IMR-90 (cell line): Measurements from ENCODE around the gene PTH2. TPM values are rescaled to one million over a fixed set of nuclear protein-coding genes. Genes with fewer than 3 reads are reported as not detected.

Experiments used
- ATAC-seq: fragments of 200-7000 bp; cut with Tn5 transposase; 2 replicates; pipeline ENCODE4 v1.9.1; 2020; ENCODE audit warnings: low read depth, mild to moderate bottlenecking, moderate library complexity
- BruUV-seq: library from RNA; stranded (reverse); fragments of 400-500 nt; replicated peaks from 2 replicates; lab custom pipeline; 2021; lab: Mats Ljungman, UMichigan
- CTCF ChIA-PET: fragments of 300-600 bp; formaldehyde crosslinking; extraction: SDS; loops from one replicate; lab custom pipeline; 2021; ENCODE audit warnings: antibody characterized with exemption; lab: Yijun Ruan, JAX
- POLR2A ChIA-PET: fragments of 300-600 bp; sonication (Branson Sonifier 250); formaldehyde crosslinking; loops from one replicate; lab custom pipeline; 2022; ENCODE audit warnings: antibody characterized with exemption; ENCODE audit not compliant: unreplicated experiment; lab: Charles Lee
- DNase-seq: peaks from one replicate; pipeline ENCODE4 v3.0.0; 2013
- H2AFZ ChIP-seq: replicated peaks from 2 replicates; pipeline ENCODE3; 2013; ENCODE audit warnings: low read length, mild to moderate bottlenecking; ENCODE audit not compliant: poor library complexity
- H2AK5ac ChIP-seq: 2 replicates; pipeline ENCODE4 v1.6.1; 2013; ENCODE audit warnings: low read depth, low read length, inconsistent platforms
- H2AK9ac ChIP-seq: replicated peaks from 2 replicates; pipeline ENCODE3; 2013; ENCODE audit warnings: mild to moderate bottlenecking, low read depth, low read length, moderate library complexity; ENCODE audit not compliant: poor library complexity
- H2BK120ac ChIP-seq: 2 replicates; pipeline ENCODE4 v1.6.1; 2013; ENCODE audit warnings: low read depth, low read length, inconsistent platforms
- H2BK15ac ChIP-seq: 3 replicates; pipeline ENCODE4 v1.6.1; 2013; ENCODE audit warnings: low read depth, low read length, inconsistent platforms
- H2BK20ac ChIP-seq: 2 replicates; pipeline ENCODE4 v1.6.1; 2013; ENCODE audit warnings: low read depth, mild to moderate bottlenecking, inconsistent platforms, low read length, moderate library complexity
- H2BK5ac ChIP-seq: 2 replicates; pipeline ENCODE4 v1.6.1; 2013; ENCODE audit warnings: mild to moderate bottlenecking, low read depth, low read length, inconsistent platforms; ENCODE audit not compliant: poor library complexity, severe bottlenecking
- H3K14ac ChIP-seq: replicated peaks from 2 replicates; pipeline ENCODE4 v1.6.1; 2013; ENCODE audit warnings: low read depth, low read length, inconsistent platforms
- H3K18ac ChIP-seq: 2 replicates; pipeline ENCODE4 v1.6.1; 2013; ENCODE audit warnings: low read depth, low read length, control low read depth
- H3K23ac ChIP-seq: 2 replicates; pipeline ENCODE4 v1.6.1; 2013; ENCODE audit warnings: low read depth, low read length, inconsistent platforms
- H3K27ac ChIP-seq: 2 replicates; pipeline ENCODE4 v1.5.1; 2013; ENCODE audit warnings: mild to moderate bottlenecking, control low read depth, low read length; ENCODE audit not compliant: insufficient read depth
- H3K27me3 ChIP-seq: 2 replicates; pipeline ENCODE4 v1.6.1; 2013; ENCODE audit warnings: low read length; ENCODE audit not compliant: control insufficient read depth, insufficient read depth
- H3K36me3 ChIP-seq: 2 replicates; pipeline ENCODE4 v1.6.1; 2013; ENCODE audit warnings: low read length, mixed read lengths; ENCODE audit not compliant: control insufficient read depth, insufficient read depth
- H3K4ac ChIP-seq: 2 replicates; pipeline ENCODE4 v1.6.1; 2013; ENCODE audit warnings: low read depth, low read length, inconsistent platforms
- H3K4me1 ChIP-seq: 2 replicates; pipeline ENCODE4 v1.6.1; 2013; ENCODE audit warnings: low read length, mixed read lengths; ENCODE audit not compliant: control insufficient read depth, insufficient read depth
- H3K4me2 ChIP-seq: 2 replicates; pipeline ENCODE4 v1.6.1; 2013; ENCODE audit warnings: low read depth, mild to moderate bottlenecking, control low read depth, low read length, moderate library complexity
- H3K4me3 ChIP-seq: 2 replicates; pipeline ENCODE4 v1.5.1; 2013; ENCODE audit warnings: low read depth, mild to moderate bottlenecking, control low read depth, low read length, moderate library complexity; ENCODE audit not compliant: insufficient read depth
- H3K56ac ChIP-seq: 2 replicates; pipeline ENCODE4 v1.6.1; 2013; ENCODE audit warnings: low read length, inconsistent platforms; ENCODE audit not compliant: insufficient read depth; ENCODE audit errors: extremely low read depth
- H3K79me1 ChIP-seq, 2 experiments: 2 replicates each; pipeline ENCODE4 v1.6.1; 2013; ENCODE audit warnings: low read length in 2 of 2, inconsistent platforms in 1 of 2, low read depth in 1 of 2
- H3K9ac ChIP-seq: 2 replicates; pipeline ENCODE4 v1.6.1; 2013; ENCODE audit warnings: low read depth, low read length, control low read depth
- H3K9me1 ChIP-seq: 2 replicates; pipeline ENCODE4 v1.6.1; 2013; ENCODE audit warnings: low read length, inconsistent platforms; ENCODE audit not compliant: insufficient read depth
- H3K9me3 ChIP-seq: 2 replicates; pipeline ENCODE4 v1.6.1; 2013; ENCODE audit warnings: low read length; ENCODE audit not compliant: control insufficient read depth, insufficient read depth
- H4K20me1 ChIP-seq: 2 replicates; pipeline ENCODE4 v1.6.1; 2013; ENCODE audit warnings: low read length, inconsistent platforms; ENCODE audit not compliant: insufficient read depth
- H4K5ac ChIP-seq: 2 replicates; pipeline ENCODE4 v1.6.1; 2013; ENCODE audit warnings: mild to moderate bottlenecking, low read depth, low read length, control low read depth
- H4K8ac ChIP-seq, 2 experiments: 2 replicates each; pipeline ENCODE4 v1.6.1; 2013; ENCODE audit warnings: low read depth in 2 of 2, low read length in 2 of 2, control low read depth in 1 of 2, inconsistent platforms in 1 of 2
- H4K91ac ChIP-seq: 2 replicates; pipeline ENCODE4 v1.6.1; 2013; ENCODE audit warnings: low read depth, low read length, inconsistent platforms; ENCODE audit not compliant: insufficient read depth
- BHLHE40 ChIP-seq: fragments of 150-350 bp; IDR thresholded peaks from 2 replicates; pipeline ENCODE4 v1.6.1; 2016; ENCODE audit warnings: mild to moderate bottlenecking, low read depth, low read length
- CEBPB ChIP-seq: IDR thresholded peaks from 2 replicates; pipeline ENCODE4 v1.6.1; 2012; ENCODE audit warnings: low read depth, low read length, improper control_type of control experiment
- CHD1 ChIP-seq: IDR thresholded peaks from 2 replicates; pipeline ENCODE4 v1.6.1; 2012; ENCODE audit warnings: low read depth, low read length, improper control_type of control experiment
- CTCF ChIP-seq: conservative IDR thresholded peaks from 2 replicates; pipeline ENCODE4 v1.5.1; 2012; ENCODE audit warnings: mild to moderate bottlenecking, low read depth, low read length, improper control_type of control experiment
- ELK1 ChIP-seq: fragments of 150-350 bp; IDR thresholded peaks from 2 replicates; pipeline ENCODE4 v1.6.1; 2016; ENCODE audit warnings: low read depth, mild to moderate bottlenecking, low read length, moderate library complexity, borderline replicate concordance
- FOS ChIP-seq: fragments of 150-350 bp; IDR thresholded peaks from 2 replicates; pipeline ENCODE4 v1.6.1; 2016; ENCODE audit warnings: low read depth, low read length
- MAFK ChIP-seq: IDR thresholded peaks from 2 replicates; pipeline ENCODE4 v1.6.1; 2012; ENCODE audit warnings: low read depth, low read length, improper control_type of control experiment
- MAZ ChIP-seq: IDR thresholded peaks from 2 replicates; pipeline ENCODE4 v1.6.1; 2012; ENCODE audit warnings: low read depth, mild to moderate bottlenecking, low read length, improper control_type of control experiment, moderate library complexity, borderline replicate concordance
- MXI1 ChIP-seq: IDR thresholded peaks from 2 replicates; pipeline ENCODE4 v1.6.1; 2012; ENCODE audit warnings: low read depth, mild to moderate bottlenecking, low read length, moderate library complexity, borderline replicate concordance
- NFE2L2 ChIP-seq: fragments of 150-350 bp; IDR thresholded peaks from 2 replicates; pipeline ENCODE4 v1.6.1; 2016; ENCODE audit warnings: low read depth, mild to moderate bottlenecking, low read length
- POLR2A ChIP-seq: IDR thresholded peaks from 2 replicates; pipeline ENCODE4 v1.6.1; 2012; ENCODE audit warnings: mild to moderate bottlenecking, low read depth, low read length
- RAD21 ChIP-seq: IDR thresholded peaks from 2 replicates; pipeline ENCODE4 v1.6.1; 2012; ENCODE audit warnings: low read length, improper control_type of control experiment
- RCOR1 ChIP-seq: IDR thresholded peaks from 2 replicates; pipeline ENCODE4 v1.6.1; 2012; ENCODE audit warnings: mild to moderate bottlenecking, low read length, improper control_type of control experiment; ENCODE audit not compliant: insufficient replicate concordance
- RFX5 ChIP-seq: IDR thresholded peaks from 2 replicates; pipeline ENCODE4 v1.8.0; 2012; ENCODE audit warnings: low read depth, mild to moderate bottlenecking, low read length, moderate library complexity
- SMC3 ChIP-seq: fragments of 150-350 bp; IDR thresholded peaks from 2 replicates; pipeline ENCODE4 v1.6.1; 2016; ENCODE audit warnings: low read depth, mild to moderate bottlenecking, antibody characterized with exemption, low read length, moderate library complexity
- USF2 ChIP-seq: fragments of 150-350 bp; IDR thresholded peaks from 2 replicates; pipeline ENCODE4 v1.6.1; 2017; ENCODE audit warnings: mild to moderate bottlenecking, antibody characterized with exemption, low read length, low read depth
- WGBS, 2 experiments: methylation state at CpG; one replicate each; pipeline versions ENCODE4 v1.1.5 to v1.1.7; 2013; ENCODE audit warnings: missing lambda C conversion rate in 2 of 2; ENCODE audit not compliant: insufficient read length in 1 of 2; ENCODE audit errors: extremely low coverage in 2 of 2; 5-methylcytosine and 5-hydroxymethylcytosine counted together
- dilution Hi-C: fragments of 300-500 bp; cut with HindIII; formaldehyde crosslinking; loops from one replicate; pipeline ENCODE4 v1.14.3; 2018; ENCODE audit warnings: low sequenced_read_pairs; ENCODE audit not compliant: unreplicated experiment
- in situ Hi-C: fragments of 300-500 bp; cut with MboI; formaldehyde crosslinking; loops from 3 replicates; pipeline ENCODE4 v1.14.3; 2019; ENCODE audit warnings: low sequenced_read_pairs, inconsistent platforms, mixed read lengths
- intact Hi-C: fragments of 100-400 bp; cut with micrococcal nuclease; formaldehyde crosslinking; loops from 2 replicates; pipeline ENCODE4 v1.10.0; 2022
- polyA plus RNA-seq, 3 experiments: library from polyadenylated mRNA; depleted of rRNA; stranded (reverse); fragments of >200 nt; gene quantifications; 2 replicates each; pipeline ENCODE4 v1.2.3, GENCODE V29; 2012; ENCODE audit warnings: low replicate concordance in 1 of 3
- total RNA-seq: library from RNA; depleted of rRNA; stranded (reverse); fragments of >200 nt; gene quantifications from 2 replicates; pipeline ENCODE4 v1.2.3, GENCODE V29; 2012

The PTH2 gene
- total and polyA plus RNA-seq, 2 of the 4 experiments (the other 2 are of a cell fraction) = not detected

- no TSS peak for BruUV-seq
- Histone ChIP-seq H4K5ac (no peak overlapping the region), H3K23ac (no peak overlapping the region), H3K9me1 (no peaks in the 10 kb centered on the region), H3K4ac (no peak overlapping the region), H2AK9ac (no peak overlapping the region), H3K27ac (no peak overlapping the region), H3K79me1 (no peaks in the 10 kb centered on the region), H3K56ac (no peak overlapping the region), H2AK5ac (no peak overlapping the region), H3K14ac (no peak overlapping the region), H2AFZ (no peak overlapping the region), H3K4me3 (no peak overlapping the region), H2BK15ac (no peak overlapping the region), H3K9ac (no peak overlapping the region), H4K91ac (no peak overlapping the region), H3K4me1 (peaks cover 2% of the 10 kb centered on the region; the same call in 1 of the 2 replicates), H3K18ac (no peak overlapping the region), H4K8ac (no peak overlapping the region), H3K36me3 (no peaks in the 10 kb centered on the region), H2BK120ac (no peak overlapping the region), H3K4me2 (no peak overlapping the region), H2BK20ac (no peak overlapping the region), H4K20me1 (no peaks in the 10 kb centered on the region), H3K9me3 (peaks cover 2% of the 10 kb centered on the region; the same call in 1 of the 2 replicates), H3K27me3 (peaks cover 94% of the 10 kb centered on the region), H2BK5ac (no peak overlapping the region)
- dilution Hi-C loops = no loop called here
- in situ Hi-C loops = no loop called here
- TF ChIP-seq RFX5 = no peak
- no peak for TF ChIP-seq BHLHE40
- no peak for TF ChIP-seq CEBPB
- no peak for TF ChIP-seq FOS
- no peak for TF ChIP-seq POLR2A
- TF ChIP-seq MAFK = no peak
- no peak for TF ChIP-seq USF2
- TF ChIP-seq RCOR1 = no peak
- no peak for TF ChIP-seq MAZ
- no peak for TF ChIP-seq CTCF
- TF ChIP-seq RAD21 = no peak
- TF ChIP-seq SMC3 = no peak
- TF ChIP-seq NFE2L2 = no peak
- no peak for TF ChIP-seq MXI1
- TF ChIP-seq CHD1 = no peak
- no peak for TF ChIP-seq ELK1
- no peak for ATAC-seq
- POLR2A ChIA-PET = no interaction called here
- CTCF ChIA-PET = no interaction called here
- no CpG with 5 or more reads among the region's 3 CpGs for WGBS, 2 experiments
- intact Hi-C loops = no loop called here
- DNase-seq = no peak
Measured at GRCh38 chr19:49421878-49422202, 1.4 kb downstream of the PTH2 start.
